Measurements from ENCODE around the gene PNN.
"Not testable (repeated sequence)": the region's sequence is repeated elsewhere in the genome, so short reads cannot be mapped to it uniquely, and the experiment has no call there.

Gene PNN

GRCh38 chr14:39181693-39182047 lies 6.6 kb downstream of the PNN start:
- no peak for DNase-seq (ENCODE audit: low read depth)
- no peak overlapping the region for H3K4me3 ChIP-seq (ENCODE audit: low read depth, low read length)
- TF ChIP-seq, protein P1, sequence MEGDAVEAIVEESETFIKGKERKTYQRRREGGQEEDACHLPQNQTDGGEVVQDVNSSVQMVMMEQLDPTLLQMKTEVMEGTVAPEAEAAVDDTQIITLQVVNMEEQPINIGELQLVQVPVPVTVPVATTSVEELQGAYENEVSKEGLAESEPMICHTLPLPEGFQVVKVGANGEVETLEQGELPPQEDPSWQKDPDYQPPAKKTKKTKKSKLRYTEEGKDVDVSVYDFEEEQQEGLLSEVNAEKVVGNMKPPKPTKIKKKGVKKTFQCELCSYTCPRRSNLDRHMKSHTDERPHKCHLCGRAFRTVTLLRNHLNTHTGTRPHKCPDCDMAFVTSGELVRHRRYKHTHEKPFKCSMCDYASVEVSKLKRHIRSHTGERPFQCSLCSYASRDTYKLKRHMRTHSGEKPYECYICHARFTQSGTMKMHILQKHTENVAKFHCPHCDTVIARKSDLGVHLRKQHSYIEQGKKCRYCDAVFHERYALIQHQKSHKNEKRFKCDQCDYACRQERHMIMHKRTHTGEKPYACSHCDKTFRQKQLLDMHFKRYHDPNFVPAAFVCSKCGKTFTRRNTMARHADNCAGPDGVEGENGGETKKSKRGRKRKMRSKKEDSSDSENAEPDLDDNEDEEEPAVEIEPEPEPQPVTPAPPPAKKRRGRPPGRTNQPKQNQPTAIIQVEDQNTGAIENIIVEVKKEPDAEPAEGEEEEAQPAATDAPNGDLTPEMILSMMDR (IDR thresholded peaks at IDR 0.05; ENCODE audit: control insufficient read depth, extremely low read depth, insufficient read depth) = no peak

- TF ChIP-seq, protein P1 (IDR thresholded peaks at IDR 0.05; ENCODE audit: control insufficient read depth, extremely low read depth, insufficient read depth) = no peak
- no peak overlapping the region for H3K4me3 ChIP-seq (ENCODE audit: low read depth, low read length)
- DNase-seq (ENCODE audit: low read depth) = no peak
Observed at GRCh38 chr14:39182770-39183684, 8.0 kb downstream of the PNN start.

DNA sequence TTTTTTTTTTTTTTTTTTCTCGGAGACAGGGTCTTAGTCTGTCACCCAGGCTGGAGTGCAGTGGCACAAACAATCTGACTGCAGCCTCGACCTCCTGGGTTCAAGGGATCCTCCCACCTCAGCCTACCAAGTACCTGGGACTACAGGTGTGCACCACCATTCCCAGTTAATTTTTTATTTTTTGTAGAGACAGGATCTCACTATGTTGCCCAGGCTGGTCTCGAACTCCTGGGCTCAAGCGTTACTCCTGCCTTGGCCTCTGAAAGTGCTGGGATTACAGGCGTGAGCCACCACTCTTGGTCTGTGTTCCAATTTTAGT lies 8.6 kb downstream of the PNN start:
- H3K4me3 ChIP-seq (ENCODE audit: low read depth, low read length); DNase-seq (ENCODE audit: low read depth): not testable (repeated sequence)

GRCh38 chr14:39184628-39185255 lies 9.7 kb downstream of the PNN start:
- DNase-seq (ENCODE audit: low read depth) = no peak
- no peak overlapping the region for H3K4me3 ChIP-seq (ENCODE audit: low read depth, low read length)
- TF ChIP-seq, protein P1 (IDR thresholded peaks at IDR 0.05; ENCODE audit: control insufficient read depth, extremely low read depth, insufficient read depth) = no peak

DNA sequence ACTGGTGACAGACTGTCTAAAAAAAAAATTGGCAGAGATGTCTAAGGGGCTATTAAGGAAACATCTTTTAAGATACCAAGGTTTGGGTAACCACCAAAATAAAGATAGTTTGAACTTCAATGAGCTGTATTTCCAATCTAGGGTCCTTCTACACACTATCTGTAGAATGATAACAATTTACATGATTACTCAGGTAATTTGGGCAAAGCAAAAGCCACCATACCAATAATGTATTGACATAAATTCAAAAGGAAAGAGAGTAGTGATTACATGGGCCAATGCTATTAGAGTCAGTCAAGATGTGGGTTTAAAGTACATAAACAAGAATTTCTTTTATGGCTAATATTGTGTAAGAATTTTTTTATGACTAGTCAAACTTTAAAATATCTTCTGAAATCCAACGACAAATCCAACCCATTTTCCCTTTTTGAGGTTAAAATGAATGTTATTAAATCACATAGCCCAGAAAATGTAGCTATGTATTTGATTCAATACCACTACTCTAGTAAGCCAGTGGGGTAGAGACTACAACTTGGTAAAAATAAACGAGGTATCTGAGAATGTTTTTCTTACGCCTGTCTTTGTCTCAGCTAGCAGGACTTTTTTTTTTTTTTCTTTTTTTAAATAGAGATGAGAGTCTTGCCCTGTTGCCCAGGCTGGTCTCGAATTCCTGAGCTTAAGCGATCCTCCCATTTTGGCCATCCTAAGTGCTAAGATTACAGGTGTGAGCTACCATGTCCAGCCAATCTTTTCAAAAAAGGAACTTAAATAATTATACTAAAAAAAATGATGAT lies 10.4 kb downstream of the PNN start:
- no peak for DNase-seq (ENCODE audit: low read depth)
- TF ChIP-seq, protein P1 (IDR thresholded peaks at IDR 0.05; ENCODE audit: control insufficient read depth, extremely low read depth, insufficient read depth) = no peak
- no peak overlapping the region for H3K4me3 ChIP-seq (ENCODE audit: low read depth, low read length)

DNA sequence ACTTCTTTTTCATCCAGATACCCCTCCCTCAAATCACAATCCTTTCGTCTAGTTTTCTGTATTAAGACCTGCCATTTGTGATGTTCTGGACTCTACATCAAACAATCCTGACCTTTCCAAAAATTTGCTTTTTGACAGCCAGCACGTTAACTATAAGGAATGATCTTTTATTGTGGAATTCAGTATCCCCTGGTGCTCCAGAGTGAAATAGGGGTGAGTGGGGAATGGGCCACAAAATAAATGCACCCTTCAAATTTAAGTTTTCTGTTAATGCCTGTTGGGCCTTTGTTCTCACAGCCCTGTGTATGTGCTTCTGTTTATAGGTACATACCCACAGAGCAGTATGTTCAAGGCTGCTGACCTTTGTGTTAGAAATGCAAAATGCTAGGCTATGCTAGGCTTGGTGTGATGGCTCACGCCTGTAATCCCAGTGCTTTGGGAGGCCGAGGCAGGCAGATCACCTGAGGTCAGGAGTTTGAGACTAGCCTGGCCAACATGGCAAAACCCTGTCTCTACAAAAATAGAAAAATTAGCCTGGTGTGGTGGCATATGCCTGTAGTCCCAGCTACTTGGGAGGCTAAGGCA lies 12.0 kb downstream of the PNN start:
- TF ChIP-seq, protein P1 (IDR thresholded peaks at IDR 0.05; ENCODE audit: control insufficient read depth, extremely low read depth, insufficient read depth) = no peak
- no peak overlapping the region for H3K4me3 ChIP-seq (ENCODE audit: low read depth, low read length)
- no peak for DNase-seq (ENCODE audit: low read depth)
